HFFc6 (cell line): ENCODE results near the gene SMIM33. TPM values are rescaled to one million over a fixed set of nuclear protein-coding genes. Genes with fewer than 3 reads are reported as not detected.
"Not testable (repeated sequence)": the region's sequence is repeated elsewhere in the genome, so short reads cannot be mapped to it uniquely, and the experiment has no call there.

Experiments used
- DNase-seq: peaks from one replicate; pipeline ENCODE4 v3.0.0-alpha.2; 2018
- H3K27ac Mint-ChIP-seq: 2 replicates; pipeline ENCODE4 v1.8.0; 2020; ENCODE audit warnings: mild to moderate bottlenecking, mixed read lengths
- H3K27me3 Mint-ChIP-seq: 2 replicates; pipeline ENCODE4 v1.8.0; 2021; ENCODE audit warnings: mild to moderate bottlenecking, moderate library complexity, mixed read lengths; ENCODE audit not compliant: insufficient read depth
- H3K36me3 Mint-ChIP-seq: 2 replicates; pipeline ENCODE4 v1.8.0; 2021; ENCODE audit warnings: low read depth, mixed read lengths
- H3K4me1 Mint-ChIP-seq: 2 replicates; pipeline ENCODE4 v1.8.0; 2020; ENCODE audit warnings: low read depth, mixed read lengths
- H3K4me3 Mint-ChIP-seq: 2 replicates; pipeline ENCODE4 v1.8.0; 2020; ENCODE audit warnings: mild to moderate bottlenecking, moderate library complexity, mixed read lengths
- H3K9me3 Mint-ChIP-seq: 2 replicates; pipeline ENCODE4 v1.8.0; 2020; ENCODE audit warnings: mild to moderate bottlenecking, mixed read lengths
- CTCF ChIP-seq: fragments of 200-600 bp; sonication (generic); IDR thresholded peaks from 2 replicates; pipeline ENCODE4 v1.5.0; 2021; ENCODE audit warnings: antibody characterized with exemption, mild to moderate bottlenecking
- total RNA-seq, 6 experiments: library from RNA; stranded (reverse); fragmentation: NEBNext Ultra II Directional; extraction: Animal tissue kit (Norgen Biotek cat#: 25700); gene quantifications; 2 replicates in 1 of 6; 3 replicates in 5 of 6; pipeline ENCODE4 v1.2.3, GENCODE V29; 2021

Gene SMIM33
- total RNA-seq, 6 experiments from 2014 or later, result not detected

- H3K4me1 Mint-ChIP-seq, result peaks cover 61% of the 10 kb centered on the region
- H3K27ac Mint-ChIP-seq, result peak overlapping the region; percentile 96
- no peaks in the 10 kb centered on the region; the same call in 1 of the 2 replicates for H3K27me3 Mint-ChIP-seq
- H3K4me3 Mint-ChIP-seq, result peak overlapping the region; percentile 47; the same call in 1 of the 2 replicates
- H3K36me3 Mint-ChIP-seq, result no peaks in the 10 kb centered on the region
- no peaks in the 10 kb centered on the region for H3K9me3 Mint-ChIP-seq
- TF ChIP-seq CTCF, result no peak
- DNase-seq, result no peak
Measured at GRCh38 chr5:139494256-139494655, 23.5 kb downstream of the SMIM33 start.

GRCh38 chr5:139494832-139495231, 24.0 kb downstream of the SMIM33 start:
- H3K27ac Mint-ChIP-seq, result peak overlapping the region; percentile 96
- peak; percentile 74 for DNase-seq
- no peaks in the 10 kb centered on the region for H3K36me3 Mint-ChIP-seq
- TF ChIP-seq CTCF, result no peak
- H3K4me3 Mint-ChIP-seq, result peak overlapping the region; percentile 65
- H3K27me3 Mint-ChIP-seq, result no peaks in the 10 kb centered on the region
- H3K9me3 Mint-ChIP-seq, result no peaks in the 10 kb centered on the region
- H3K4me1 Mint-ChIP-seq, result peaks cover 61% of the 10 kb centered on the region

GRCh38 chr5:139495638-139496435, 25.0 kb downstream of the SMIM33 start:
- peak; percentile 71 for DNase-seq
- Mint-ChIP-seq H3K27ac (peak overlapping the region; percentile 96), H3K36me3 (no peaks in the 10 kb centered on the region), H3K9me3 (no peaks in the 10 kb centered on the region), H3K4me3 (peak overlapping the region; percentile 65; the same call in 1 of the 2 replicates), H3K4me1 (peaks cover 57% of the 10 kb centered on the region), H3K27me3 (no peaks in the 10 kb centered on the region)
- no peak for TF ChIP-seq CTCF

- no peak overlapping the region for H3K27ac Mint-ChIP-seq
- H3K4me1 Mint-ChIP-seq, result peaks cover 12% of the 10 kb centered on the region
- no peak for TF ChIP-seq CTCF
- no peak overlapping the region for H3K4me3 Mint-ChIP-seq
- no peak for DNase-seq
- no peaks in the 10 kb centered on the region for H3K9me3 Mint-ChIP-seq
- H3K36me3 Mint-ChIP-seq, result peaks cover 11% of the 10 kb centered on the region; the same call in 1 of the 2 replicates
- peaks cover 3% of the 10 kb centered on the region; the same call in 1 of the 2 replicates for H3K27me3 Mint-ChIP-seq
Measured at GRCh38 chr5:139501381-139501780, 30.6 kb downstream of the SMIM33 start.

- not testable (repeated sequence) for DNase-seq, H3K27me3 Mint-ChIP-seq, H3K9me3 Mint-ChIP-seq, H3K27ac Mint-ChIP-seq, H3K4me1 Mint-ChIP-seq, H3K4me3 Mint-ChIP-seq
- peaks cover 11% of the 10 kb centered on the region; the same call in 1 of the 2 replicates for H3K36me3 Mint-ChIP-seq
Measured at GRCh38 chr5:139503036-139503817, 32.4 kb downstream of the SMIM33 start.

GRCh38 chr5:139503879-139504278, 33.1 kb downstream of the SMIM33 start:
- peaks cover 11% of the 10 kb centered on the region; the same call in 1 of the 2 replicates for H3K36me3 Mint-ChIP-seq
- H3K27ac Mint-ChIP-seq, H3K4me1 Mint-ChIP-seq, DNase-seq, H3K9me3 Mint-ChIP-seq, H3K4me3 Mint-ChIP-seq, H3K27me3 Mint-ChIP-seq: not testable (repeated sequence)

- H3K4me3 Mint-ChIP-seq, H3K27ac Mint-ChIP-seq, H3K4me1 Mint-ChIP-seq, DNase-seq, H3K9me3 Mint-ChIP-seq, H3K27me3 Mint-ChIP-seq: not testable (repeated sequence)
- H3K36me3 Mint-ChIP-seq, result peaks cover 11% of the 10 kb centered on the region; the same call in 1 of the 2 replicates
Measured at GRCh38 chr5:139504722-139505121, 33.9 kb downstream of the SMIM33 start.
